Body of pancreas (tissue), 4 donors: ENCODE results near the gene ROPN1B. TPM values are rescaled to one million over a fixed set of nuclear protein-coding genes. Genes with fewer than 3 reads are reported as not detected.

ENCODE experiments used
- ATAC-seq: fragments of 150-250 bp; one replicate; pipeline ENCODE4 v1.9.1; 2016
- DNase-seq, 4 donors: peaks; one replicate each; pipeline ENCODE4 v3.0.0-alpha.2; 2019
- H3K27ac ChIP-seq, 4 donors: fragments of 200-600 bp; sonication (generic); 1 replicate in 3 of 4; 2 replicates in 1 of 4; pipeline versions ENCODE4 v1.5.1 to v1.6.1; 2016 to 2019; ENCODE audit warnings: mild to moderate bottlenecking in 1 of 4, mixed read lengths in 1 of 4, moderate library complexity in 1 of 4
- H3K27me3 ChIP-seq, 2 donors: fragments of 200-600 bp; sonication (generic); one replicate each; pipeline ENCODE4 v1.6.0; 2016; ENCODE audit warnings: mild to moderate bottlenecking in 1 of 2
- H3K36me3 ChIP-seq, 2 donors: fragments of 200-600 bp; sonication (generic); replicated peaks in 1 of 2; 2 replicates each; pipeline ENCODE4 v1.5.1; 2016; ENCODE audit warnings: low read depth in 2 of 2; ENCODE audit not compliant: insufficient read depth in 1 of 2
- H3K4me1 ChIP-seq: fragments of 200-600 bp; sonication (generic); one replicate; pipeline ENCODE4 v1.6.0; 2016
- H3K4me3 ChIP-seq, 2 donors: fragments of 200-600 bp; sonication (generic); 1 replicate in 1 of 2; 2 replicates in 1 of 2; pipeline ENCODE4 v1.5.1; 2016 to 2019
- H3K9me3 ChIP-seq, 3 donors: fragments of 200-600 bp; sonication (generic); 1 replicate in 2 of 3; 2 replicates in 1 of 3; pipeline ENCODE4 v1.5.1; 2016
- CTCF ChIP-seq, 7 experiments: fragments of 450-650 bp in 4 of 7; fragments of 200-600 bp in 3 of 7; sonication (generic) in 3 of 7; IDR thresholded peaks; one replicate each; pipeline ENCODE4 v1.5.1; 2016 to 2019; ENCODE audit warnings: antibody characterized with exemption in 7 of 7
- POLR2A ChIP-seq, 3 donors: fragments of 450-650 bp; IDR thresholded peaks; one replicate each; pipeline ENCODE4 v1.6.1; 2016; ENCODE audit warnings: antibody characterized with exemption in 3 of 3, mild to moderate bottlenecking in 2 of 3
- WGBS, 2 donors: methylation state at CpG; one replicate each; pipeline ENCODE4 v1.1.5; 2017; 5-methylcytosine and 5-hydroxymethylcytosine counted together
- intact Hi-C: fragments of 100-400 bp; cut with DNase I; formaldehyde crosslinking; loops from one replicate; pipeline ENCODE4 v1.15.1; 2023
- total RNA-seq, 2 donors: library from RNA; depleted of rRNA; stranded (reverse); fragments of >200 nt; gene quantifications; one replicate each; pipeline ENCODE4 v1.1.0, GENCODE V29; 2016

The ROPN1B gene
- total RNA-seq, 2 donors from 2014 or later, result 0.52 TPM; not detected in 1

DNA sequence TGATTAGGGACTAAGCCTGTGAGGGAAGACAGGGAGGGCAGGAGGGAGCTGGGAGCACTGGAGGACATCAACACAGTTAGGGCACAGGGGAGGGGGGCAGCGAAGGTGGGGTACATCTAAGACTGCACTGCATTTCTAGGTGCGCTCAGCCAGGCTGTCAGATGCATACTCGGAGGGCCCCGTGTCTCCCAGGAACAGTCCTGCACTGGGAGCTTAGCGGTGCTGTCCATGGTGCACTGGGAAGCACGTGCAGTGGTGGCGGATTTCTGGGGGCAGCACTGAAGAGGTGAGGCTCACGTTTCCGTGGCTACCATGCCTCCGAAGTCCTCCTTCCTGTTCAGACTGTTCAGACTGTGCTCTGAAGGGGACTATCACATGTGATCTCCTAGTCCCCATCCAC, 54.4 kb downstream of the ROPN1B start:
- Histone ChIP-seq H3K27me3 (no peaks in the 10 kb centered on the region), H3K27ac (no peak overlapping the region), H3K4me3 (no peak overlapping the region), H3K36me3 (no peaks in the 10 kb centered on the region), H3K9me3 (peaks cover 0 to 5% (median 0%) of the 10 kb centered on the region in 3 donors), H3K4me1 (no peaks in the 10 kb centered on the region)
- WGBS, 2 donors, result 68 to 77% methylated on average over 9 to 10 of the region's 10 CpGs
- intact Hi-C loops, result no loop called here
- TF ChIP-seq CTCF (IDR thresholded peaks at IDR 0.05) (no peak), POLR2A (IDR thresholded peaks at IDR 0.05) (no peak)
- DNase-seq, result no peak
- ATAC-seq, result no peak

- TF ChIP-seq CTCF (IDR thresholded peaks at IDR 0.05), result no peak
- no peak for TF ChIP-seq POLR2A (IDR thresholded peaks at IDR 0.05)
- Histone ChIP-seq H3K4me1 (no peaks in the 10 kb centered on the region), H3K9me3 (peaks cover 0 to 7% (median 0%) of the 10 kb centered on the region in 3 donors), H3K4me3 (no peak overlapping the region), H3K36me3 (no peaks in the 10 kb centered on the region), H3K27ac (no peak overlapping the region), H3K27me3 (no peaks in the 10 kb centered on the region)
- DNase-seq (no peak), ATAC-seq (no peak)
- intact Hi-C loops, result no loop called here
- WGBS, 2 donors, result 87 to 93% methylated on average over 9 of the region's 9 CpGs
Observed at GRCh38 chr3:126024049-126024854, 55.3 kb downstream of the ROPN1B start.

DNA sequence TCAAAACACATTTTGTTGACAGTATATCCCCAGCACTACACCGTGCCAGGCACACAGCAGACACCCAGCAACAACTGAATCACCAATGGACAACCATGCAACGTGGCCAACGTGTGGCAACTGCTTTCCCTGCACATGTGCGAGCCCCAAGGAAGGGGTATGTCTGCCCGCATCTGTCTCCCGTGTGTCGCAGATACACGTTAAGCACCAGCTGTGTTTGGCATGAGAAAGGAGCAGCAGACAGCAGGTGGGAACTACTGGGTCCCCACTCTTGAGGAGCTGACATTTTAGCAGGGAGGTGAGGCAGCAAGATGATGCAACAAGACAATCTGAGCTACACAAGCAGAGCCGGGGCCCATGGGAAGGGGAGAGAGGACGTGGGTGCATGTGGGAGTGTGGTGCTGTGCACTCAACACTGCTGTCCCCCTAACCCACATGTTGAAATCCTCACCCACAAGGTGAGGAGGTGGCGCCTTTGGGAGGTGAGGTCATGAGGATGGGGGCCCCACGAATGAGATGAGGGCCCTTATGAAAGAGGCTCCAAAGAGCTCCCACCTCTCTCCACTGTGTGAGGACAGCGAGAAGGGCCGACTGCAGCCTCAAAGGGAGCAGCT, 56.2 kb downstream of the ROPN1B start:
- 84 to 90% methylated on average over 8 to 14 of the region's 14 CpGs for WGBS, 2 donors
- DNase-seq, result no peak
- Histone ChIP-seq H3K27ac (no peak overlapping the region), H3K27me3 (no peaks in the 10 kb centered on the region), H3K4me1 (no peaks in the 10 kb centered on the region), H3K9me3 (peaks cover 0 to 7% (median 0%) of the 10 kb centered on the region in 3 donors), H3K36me3 (no peaks in the 10 kb centered on the region), H3K4me3 (no peak overlapping the region)
- TF ChIP-seq POLR2A (IDR thresholded peaks at IDR 0.05), result no peak
- no peak for TF ChIP-seq CTCF (IDR thresholded peaks at IDR 0.05)
- ATAC-seq, result no peak
- intact Hi-C loops, result no loop called here

- WGBS, 2 donors, result 85 to 92% methylated on average over 3 to 4 of the region's 4 CpGs
- ATAC-seq, result no peak
- TF ChIP-seq POLR2A (IDR thresholded peaks at IDR 0.05) (no peak), CTCF (IDR thresholded peaks at IDR 0.05) (no peak)
- Histone ChIP-seq H3K36me3 (no peaks in the 10 kb centered on the region), H3K4me3 (no peak overlapping the region), H3K4me1 (no peaks in the 10 kb centered on the region), H3K9me3 (peaks cover 0 to 7% (median 0%) of the 10 kb centered on the region in 3 donors), H3K27ac (no peak overlapping the region), H3K27me3 (no peaks in the 10 kb centered on the region)
- no peak for DNase-seq
- intact Hi-C loops, result no loop called here
Observed at GRCh38 chr3:126025862-126026261, 56.9 kb downstream of the ROPN1B start.
